ENCODE results near the gene ERP27. TPM values are rescaled to one million over a fixed set of nuclear protein-coding genes. Genes with fewer than 3 reads are reported as not detected.

Gene ERP27
- total and polyA plus RNA-seq, 2 experiments from 2014 or later: 48.0 to 53.7 TPM

DNA sequence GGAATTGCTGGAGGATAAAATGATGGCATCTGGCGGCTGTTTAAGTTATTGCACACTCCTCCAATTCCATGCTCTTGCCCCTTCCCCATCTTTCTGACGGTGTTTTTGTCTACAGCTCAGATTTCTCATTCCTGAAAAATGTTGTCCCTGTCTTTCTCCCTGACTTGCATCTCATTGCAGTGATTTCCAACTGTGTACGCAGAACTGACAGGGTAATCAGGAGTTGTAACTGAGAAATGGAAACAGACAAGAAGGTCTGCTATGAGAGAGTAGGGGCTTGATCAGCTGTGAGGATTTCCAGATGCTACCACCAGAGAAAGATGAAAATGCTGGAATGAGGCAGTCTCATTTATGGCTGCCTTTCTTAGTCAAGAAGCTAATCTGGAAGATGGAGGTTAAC lies 1.3 kb downstream of the ERP27 start:
- Histone ChIP-seq H3K9me3 (ENCODE audit: low read depth) (no peaks in the 10 kb centered on the region), H3K27me3 (no peaks in the 10 kb centered on the region), H3K4me3 (no peak overlapping the region), H3K36me3 (replicated peaks; ENCODE audit: insufficient read depth, low read depth) (no peaks in the 10 kb centered on the region), H3K4me1 (ENCODE audit: insufficient read depth) (peaks cover 14% of the 10 kb centered on the region), H4K20me1 (ENCODE audit: insufficient read depth, poor library complexity, severe bottlenecking) (no peaks in the 10 kb centered on the region), H3K27ac (peak overlapping the region; percentile 29), H3K4me2 (no peak overlapping the region), H3K9me2 (replicated peaks; ENCODE audit: insufficient read depth) (no peaks in the 10 kb centered on the region), H2AFZ (no peak overlapping the region), H3K79me2 (no peaks in the 10 kb centered on the region)
- no peak for DNase-seq (ENCODE audit: low spot score)
- no peak for TF ChIP-seq EZH2phosphoT487 (IDR thresholded peaks at IDR 0.05; ENCODE audit: low read depth, severe bottlenecking, unreplicated experiment)
- TF ChIP-seq, protein P1, sequence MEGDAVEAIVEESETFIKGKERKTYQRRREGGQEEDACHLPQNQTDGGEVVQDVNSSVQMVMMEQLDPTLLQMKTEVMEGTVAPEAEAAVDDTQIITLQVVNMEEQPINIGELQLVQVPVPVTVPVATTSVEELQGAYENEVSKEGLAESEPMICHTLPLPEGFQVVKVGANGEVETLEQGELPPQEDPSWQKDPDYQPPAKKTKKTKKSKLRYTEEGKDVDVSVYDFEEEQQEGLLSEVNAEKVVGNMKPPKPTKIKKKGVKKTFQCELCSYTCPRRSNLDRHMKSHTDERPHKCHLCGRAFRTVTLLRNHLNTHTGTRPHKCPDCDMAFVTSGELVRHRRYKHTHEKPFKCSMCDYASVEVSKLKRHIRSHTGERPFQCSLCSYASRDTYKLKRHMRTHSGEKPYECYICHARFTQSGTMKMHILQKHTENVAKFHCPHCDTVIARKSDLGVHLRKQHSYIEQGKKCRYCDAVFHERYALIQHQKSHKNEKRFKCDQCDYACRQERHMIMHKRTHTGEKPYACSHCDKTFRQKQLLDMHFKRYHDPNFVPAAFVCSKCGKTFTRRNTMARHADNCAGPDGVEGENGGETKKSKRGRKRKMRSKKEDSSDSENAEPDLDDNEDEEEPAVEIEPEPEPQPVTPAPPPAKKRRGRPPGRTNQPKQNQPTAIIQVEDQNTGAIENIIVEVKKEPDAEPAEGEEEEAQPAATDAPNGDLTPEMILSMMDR (IDR thresholded peaks at IDR 0.05; ENCODE audit: poor library complexity): no peak
- no peak for TF ChIP-seq EZH2 (IDR thresholded peaks at IDR 0.05; ENCODE audit: borderline replicate concordance)
- 65% methylated on average over 3 of the region's 3 CpGs for WGBS (ENCODE audit: low lambda C conversion rate, missing lambda C conversion rate)

DNA sequence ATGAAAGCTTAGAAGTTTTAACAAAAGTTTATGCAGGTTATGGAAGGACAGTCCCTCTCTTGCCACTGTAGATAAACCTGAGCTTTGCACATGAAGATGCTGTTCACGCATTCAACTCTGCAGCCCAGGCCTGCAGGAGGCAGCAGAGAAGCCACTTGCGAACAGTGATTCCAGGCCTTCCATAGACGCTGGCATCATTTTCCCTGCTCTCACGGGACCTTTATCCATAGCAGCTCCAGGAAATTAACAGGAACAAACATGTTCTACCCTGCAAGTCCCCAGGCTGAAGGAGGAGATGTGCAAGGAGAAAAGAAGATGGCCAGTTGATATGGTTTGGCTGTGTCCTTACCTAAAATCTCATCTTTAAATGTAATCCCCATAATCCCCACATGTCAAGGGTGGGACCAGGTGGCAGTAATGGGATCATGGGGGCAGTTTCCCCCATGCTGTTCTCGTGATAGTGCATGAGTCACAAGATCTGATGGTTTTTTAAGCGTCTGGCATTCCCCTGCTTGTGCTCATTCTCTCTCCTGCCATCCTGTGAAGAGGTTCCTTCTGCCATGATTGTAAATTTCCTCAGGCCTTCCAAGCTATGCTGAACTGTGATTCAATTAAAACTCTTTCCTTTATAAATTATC lies 2.0 kb downstream of the ERP27 start:
- no peaks in the 10 kb centered on the region for H3K36me3 ChIP-seq (replicated peaks; ENCODE audit: insufficient read depth, low read depth)
- H3K9me3 ChIP-seq (ENCODE audit: low read depth): no peaks in the 10 kb centered on the region
- TF ChIP-seq, protein P1 (IDR thresholded peaks at IDR 0.05; ENCODE audit: poor library complexity): peak; percentile 20
- TF ChIP-seq EZH2phosphoT487 (IDR thresholded peaks at IDR 0.05; ENCODE audit: low read depth, severe bottlenecking, unreplicated experiment) (no peak), EZH2 (IDR thresholded peaks at IDR 0.05; ENCODE audit: borderline replicate concordance) (no peak)
- H3K4me3 ChIP-seq: no peak overlapping the region
- no peaks in the 10 kb centered on the region for H4K20me1 ChIP-seq (ENCODE audit: insufficient read depth, poor library complexity, severe bottlenecking)
- no peak for DNase-seq (ENCODE audit: low spot score)
- H2AFZ ChIP-seq: no peak overlapping the region
- peak overlapping the region; percentile 78 for H3K27ac ChIP-seq
- no peaks in the 10 kb centered on the region for H3K79me2 ChIP-seq
- H3K4me1 ChIP-seq (ENCODE audit: insufficient read depth): peaks cover 20% of the 10 kb centered on the region
- no peaks in the 10 kb centered on the region for H3K27me3 ChIP-seq
- no peak overlapping the region for H3K4me2 ChIP-seq
- 78% methylated on average over 6 of the region's 6 CpGs for WGBS (ENCODE audit: low lambda C conversion rate, missing lambda C conversion rate)
- no peaks in the 10 kb centered on the region for H3K9me2 ChIP-seq (replicated peaks; ENCODE audit: insufficient read depth)

- H3K4me2 ChIP-seq: no peak overlapping the region
- 27% methylated on average over 4 of the region's 4 CpGs for WGBS (ENCODE audit: low lambda C conversion rate, missing lambda C conversion rate)
- H4K20me1 ChIP-seq (ENCODE audit: insufficient read depth, poor library complexity, severe bottlenecking): no peaks in the 10 kb centered on the region
- no peaks in the 10 kb centered on the region for H3K79me2 ChIP-seq
- peak; percentile 65 for DNase-seq (ENCODE audit: low spot score)
- H2AFZ ChIP-seq: no peak overlapping the region
- H3K9me3 ChIP-seq (ENCODE audit: low read depth): no peaks in the 10 kb centered on the region
- no peaks in the 10 kb centered on the region for H3K9me2 ChIP-seq (replicated peaks; ENCODE audit: insufficient read depth)
- peaks cover 33% of the 10 kb centered on the region for H3K4me1 ChIP-seq (ENCODE audit: insufficient read depth)
- no peaks in the 10 kb centered on the region for H3K27me3 ChIP-seq
- TF ChIP-seq, protein P1 (IDR thresholded peaks at IDR 0.05; ENCODE audit: poor library complexity): no peak
- TF ChIP-seq EZH2 (IDR thresholded peaks at IDR 0.05; ENCODE audit: borderline replicate concordance) (no peak), EZH2phosphoT487 (IDR thresholded peaks at IDR 0.05; ENCODE audit: low read depth, severe bottlenecking, unreplicated experiment) (no peak)
- no peak overlapping the region for H3K4me3 ChIP-seq
- H3K27ac ChIP-seq: peak overlapping the region; percentile 78
- H3K36me3 ChIP-seq (replicated peaks; ENCODE audit: insufficient read depth, low read depth): no peaks in the 10 kb centered on the region
These were observed 3.3 kb downstream of the ERP27 start for GRCh38 chr12:14935031-14935430.

All from hepatocyte (in vitro differentiated cells).